Sigmoid colon (tissue), 7 donors: ENCODE measurements around the gene ZC3H13. TPM values are rescaled to one million over a fixed set of nuclear protein-coding genes. Genes with fewer than 3 reads are reported as not detected.

Experiments
- DNase-seq: peaks from one replicate; pipeline ENCODE4 v3.0.0-alpha.2; 2019
- H3K27ac ChIP-seq, 4 donors: fragments of 200-600 bp; sonication (generic); one replicate each; pipeline ENCODE4 v1.5.1; 2016 to 2019; ENCODE audit warnings: mild to moderate bottlenecking in 1 of 4
- H3K27me3 ChIP-seq, 3 donors: fragments of 200-600 bp; sonication (generic); one replicate each; pipeline ENCODE4 v1.5.1; 2019; ENCODE audit warnings: mild to moderate bottlenecking in 1 of 3
- H3K36me3 ChIP-seq, 4 donors: fragments of 200-600 bp; sonication (generic); one replicate each; pipeline ENCODE4 v1.5.1; 2016 to 2019
- H3K4me1 ChIP-seq, 4 donors: fragments of 200-600 bp; sonication (generic); one replicate each; pipeline ENCODE4 v1.5.1; 2017 to 2019
- H3K4me3 ChIP-seq, 4 donors: fragments of 200-600 bp; sonication (generic); one replicate each; pipeline ENCODE4 v1.5.1; 2017 to 2019; ENCODE audit warnings: mild to moderate bottlenecking in 2 of 4, moderate library complexity in 1 of 4
- H3K9me3 ChIP-seq, 4 donors: fragments of 200-600 bp in 3 of 4; sonication (generic) in 3 of 4; one replicate each; pipeline versions ENCODE4 v1.5.1 to v1.6.1; 2013 to 2019
- CTCF ChIP-seq, 4 experiments: fragments of 450-650 bp in 3 of 4; fragments of 200-600 bp in 1 of 4; IDR thresholded peaks; one replicate each; pipeline ENCODE4 v1.5.1; 2016 to 2019; ENCODE audit warnings: antibody characterized with exemption in 4 of 4, mild to moderate bottlenecking in 3 of 4, moderate library complexity in 2 of 4
- EP300 ChIP-seq, 4 donors: sonication (generic); formaldehyde crosslinking; IDR thresholded peaks; one replicate each; pipeline ENCODE4 v1.6.1; 2017; ENCODE audit warnings: antibody characterized with exemption in 4 of 4
- POLR2A ChIP-seq, 2 donors: fragments of 450-650 bp; IDR thresholded peaks; one replicate each; pipeline ENCODE4 v1.6.1; 2016; ENCODE audit warnings: antibody characterized with exemption in 2 of 2, mild to moderate bottlenecking in 2 of 2, moderate library complexity in 2 of 2
- POLR2AphosphoS5 ChIP-seq, 4 donors: sonication (generic); formaldehyde crosslinking; IDR thresholded peaks; one replicate each; pipeline ENCODE4 v1.6.1; 2017; ENCODE audit warnings: antibody characterized with exemption in 4 of 4
- WGBS, 2 donors: extraction: QIAGEN DNeasy Blood & Tissue Kit; methylation state at CpG; one replicate each; pipeline ENCODE4 v1.1.7; 2013; 5-methylcytosine and 5-hydroxymethylcytosine counted together
- intact Hi-C: fragments of 100-400 bp; cut with DNase I; formaldehyde crosslinking; loops from one replicate; pipeline ENCODE4 v1.15.1; 2023
- polyA plus RNA-seq, 3 donors: library from polyadenylated mRNA; stranded (reverse); fragments of 200-250 nt; gene quantifications; one replicate each; pipeline ENCODE4 v1.2.3, GENCODE V29; 2013
- total RNA-seq, 4 donors: library from RNA; depleted of rRNA; stranded (reverse); fragments of >200 nt; gene quantifications; one replicate each; pipeline ENCODE4 v1.1.0, GENCODE V29; 2016
- donor health status: healthy with polysubstance abuse.
- donor health status: Bipolar disorder and iron deficiency.
- donor health status: healthy.

Gene ZC3H13
- total and polyA plus RNA-seq, 7 donors, result 5.8 to 45.3 (median 30.9) TPM

GRCh38 chr13:45940061-45940460, 112.5 kb downstream of the ZC3H13 start:
- TF ChIP-seq EP300 (IDR thresholded peaks at IDR 0.05) (no peak), POLR2A (IDR thresholded peaks at IDR 0.05) (no peak)
- no peak for DNase-seq
- H3K36me3 ChIP-seq, result no peaks in the 10 kb centered on the region
- no peaks in the 10 kb centered on the region for H3K4me1 ChIP-seq
- H3K9me3 ChIP-seq, result no peaks in the 10 kb centered on the region
- no peaks in the 10 kb centered on the region for H3K27me3 ChIP-seq
- H3K27ac ChIP-seq, result no peak overlapping the region
- 83 to 85% methylated on average over 2 of the region's 2 CpGs for WGBS, 2 donors
- intact Hi-C loops, result no loop called here
- no peak overlapping the region for H3K4me3 ChIP-seq

GRCh38 chr13:45936621-45937020, 115.9 kb downstream of the ZC3H13 start:
- Histone ChIP-seq H3K27me3 (no peaks in the 10 kb centered on the region), H3K27ac (no peak overlapping the region), H3K4me3 (no peak overlapping the region), H3K9me3 (no peaks in the 10 kb centered on the region), H3K4me1 (no peaks in the 10 kb centered on the region), H3K36me3 (no peaks in the 10 kb centered on the region)
- no peak for DNase-seq
- intact Hi-C loops, result no loop called here
- TF ChIP-seq POLR2AphosphoS5 (IDR thresholded peaks at IDR 0.05) (no peak), POLR2A (IDR thresholded peaks at IDR 0.05) (no peak), CTCF (IDR thresholded peaks at IDR 0.05) (no peak), EP300 (IDR thresholded peaks at IDR 0.05) (no peak)
- WGBS, 2 donors, result 37 to 59% methylated on average over 4 of the region's 4 CpGs

DNA sequence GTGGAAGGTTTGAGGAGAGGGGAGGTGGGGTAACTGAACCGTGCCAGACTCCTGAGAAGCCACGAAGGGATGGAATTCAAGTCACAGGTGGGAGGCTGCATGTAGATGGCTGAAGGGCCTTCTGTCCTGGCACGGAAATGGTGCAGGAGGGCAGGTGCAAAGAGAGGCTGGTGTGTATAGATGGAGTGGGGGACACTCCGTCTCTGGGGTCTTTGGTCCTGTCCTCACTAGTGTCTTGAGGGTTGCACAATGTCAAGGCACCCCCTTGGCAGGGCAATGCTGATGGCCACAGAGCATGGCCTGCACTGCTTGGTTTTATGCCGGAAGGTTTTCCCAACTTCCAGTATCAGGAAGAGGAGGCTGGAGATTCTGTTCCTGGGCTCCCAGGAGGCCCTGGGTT, 118.3 kb downstream of the ZC3H13 start:
- H3K9me3 ChIP-seq, result no peaks in the 10 kb centered on the region

DNA sequence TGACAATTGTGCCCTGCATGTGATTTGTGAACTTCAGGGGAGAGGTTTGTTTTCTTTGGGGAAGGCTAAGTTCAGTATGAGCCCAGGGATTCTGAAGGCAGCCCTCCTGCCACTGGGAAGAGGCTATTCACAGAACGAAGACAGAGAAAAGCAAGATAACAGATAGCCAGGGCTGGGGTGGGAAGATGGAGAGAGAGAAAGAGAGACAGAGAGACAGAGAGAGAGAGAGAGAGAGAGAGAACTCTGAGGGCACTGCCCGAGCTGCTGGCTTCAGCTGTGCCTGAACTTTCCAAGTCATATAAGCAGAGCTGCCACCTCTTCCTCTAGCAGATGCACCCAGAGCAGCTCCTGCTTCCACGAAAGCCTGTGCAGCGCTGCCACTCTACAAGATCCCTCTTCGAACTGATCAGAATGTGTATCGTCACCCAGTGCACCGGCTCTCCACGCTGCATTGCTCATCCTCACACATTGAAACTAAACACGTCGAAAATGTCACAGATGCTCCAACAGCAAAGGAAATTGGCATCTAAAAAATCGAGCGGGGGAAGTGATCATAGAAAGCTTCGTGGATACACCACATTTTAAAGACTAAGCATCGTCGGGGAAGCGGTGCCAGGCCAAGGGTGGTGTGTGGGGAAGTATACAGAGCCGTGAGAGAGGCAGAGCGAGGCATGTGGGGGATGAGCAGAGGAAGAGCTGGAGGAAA, 119.2 kb downstream of the ZC3H13 start:
- TF ChIP-seq POLR2AphosphoS5 (IDR thresholded peaks at IDR 0.05), result no peak
- TF ChIP-seq EP300 (IDR thresholded peaks at IDR 0.05), result no peak
- no peak for TF ChIP-seq CTCF (IDR thresholded peaks at IDR 0.05)
- no peak for TF ChIP-seq POLR2A (IDR thresholded peaks at IDR 0.05)
- DNase-seq, result no peak
- Histone ChIP-seq H3K9me3 (no peaks in the 10 kb centered on the region), H3K4me1 (no peaks in the 10 kb centered on the region), H3K36me3 (no peaks in the 10 kb centered on the region), H3K27ac (no peak overlapping the region), H3K4me3 (no peak overlapping the region), H3K27me3 (no peaks in the 10 kb centered on the region)
- WGBS, 2 donors, result 76 to 77% methylated on average over 18 of the region's 18 CpGs
- intact Hi-C loops, result no loop called here

More for the DNA sequence above, 118.3 kb downstream of the ZC3H13 start:
- H3K27me3 ChIP-seq, result no peaks in the 10 kb centered on the region
- 83 to 94% methylated on average over 5 of the region's 5 CpGs for WGBS, 2 donors
- H3K27ac ChIP-seq, result no peak overlapping the region
- no peaks in the 10 kb centered on the region for H3K4me1 ChIP-seq
- no peak for DNase-seq
- H3K4me3 ChIP-seq, result no peak overlapping the region
- no peaks in the 10 kb centered on the region for H3K36me3 ChIP-seq
- intact Hi-C loops, result no loop called here
- TF ChIP-seq CTCF (IDR thresholded peaks at IDR 0.05), result no peak
- no peak for TF ChIP-seq EP300 (IDR thresholded peaks at IDR 0.05)
- TF ChIP-seq POLR2AphosphoS5 (IDR thresholded peaks at IDR 0.05), result no peak
- no peak for TF ChIP-seq POLR2A (IDR thresholded peaks at IDR 0.05)

- 51 to 60% methylated on average over 3 of the region's 3 CpGs for WGBS, 2 donors
- intact Hi-C loops, result no loop called here
- no peak overlapping the region for H3K27ac ChIP-seq
Observed at GRCh38 chr13:45932676-45933075, 119.9 kb downstream of the ZC3H13 start.

More at GRCh38 chr13:45932676-45933075, 119.9 kb downstream of the ZC3H13 start:
- TF ChIP-seq EP300 (IDR thresholded peaks at IDR 0.05) (no peak), CTCF (IDR thresholded peaks at IDR 0.05) (no peak), POLR2A (IDR thresholded peaks at IDR 0.05) (no peak), POLR2AphosphoS5 (IDR thresholded peaks at IDR 0.05) (no peak)
- H3K27me3 ChIP-seq, result no peaks in the 10 kb centered on the region
- H3K36me3 ChIP-seq, result no peaks in the 10 kb centered on the region
- H3K4me1 ChIP-seq, result no peaks in the 10 kb centered on the region
- H3K4me3 ChIP-seq, result no peak overlapping the region
- H3K9me3 ChIP-seq, result no peaks in the 10 kb centered on the region
- DNase-seq, result no peak
